K562 (cell line): ENCODE results near the gene GIPR. TPM values are rescaled to one million over a fixed set of nuclear protein-coding genes. Genes with fewer than 3 reads are reported as not detected.

Source experiments
- ARHGAP35 ChIP-seq: fragments of 450-650 bp; IDR thresholded peaks from 2 replicates; pipeline ENCODE4 v1.6.1; 2018; ENCODE audit not compliant: partially characterized antibody
- CC2D1A ChIP-seq: fragments of 450-650 bp; IDR thresholded peaks from 2 replicates; pipeline ENCODE4 v1.6.1; 2017; ENCODE audit warnings: mild to moderate bottlenecking
- CXXC5 ChIP-seq: fragments of 250-450 bp; sonication (Bioruptor Pico); IDR thresholded peaks from 2 replicates; pipeline ENCODE4 v1.8.0; 2022; ENCODE audit warnings: inconsistent platforms, mild to moderate bottlenecking, moderate library complexity
- DPF2 ChIP-seq: fragments of 450-650 bp; IDR thresholded peaks from 2 replicates; pipeline ENCODE4 v1.6.1; 2016
- ELF1 ChIP-seq: fragments of 200-800 bp; sonication (Bioruptor generic); IDR thresholded peaks from 2 replicates; pipeline ENCODE4 v1.6.1; 2016; ENCODE audit warnings: missing genetic modification characterization, missing compliant biosample characterization
- JUND ChIP-seq, 2 experiments: IDR thresholded peaks; 2 replicates in 1 of 2; 3 replicates in 1 of 2; pipeline ENCODE4 v1.6.1; 2011; ENCODE audit warnings: borderline replicate concordance in 2 of 2, low read depth in 2 of 2, low read length in 2 of 2, improper control_type of control experiment in 1 of 2, missing biosample characterization in 1 of 2, missing genetic modification characterization in 1 of 2, missing genetic modification reagents in 1 of 2
- LARP7 ChIP-seq: fragments of 450-650 bp; IDR thresholded peaks from 2 replicates; pipeline ENCODE4 v1.6.1; 2016
- MLLT1 ChIP-seq, 2 experiments: fragments of 450-650 bp; IDR thresholded peaks; 2 replicates each; pipeline ENCODE4 v1.6.1; 2016
- NBN ChIP-seq: fragments of 450-650 bp; IDR thresholded peaks from 2 replicates; pipeline ENCODE4 v1.6.1; 2016; ENCODE audit warnings: low read depth, mild to moderate bottlenecking
- NCOA1 ChIP-seq: fragments of 450-650 bp; IDR thresholded peaks from 2 replicates; pipeline ENCODE4 v1.6.1; 2016; ENCODE audit warnings: low read depth
- NR2C2 ChIP-seq, 2 experiments: fragments of 200-800 bp in 1 of 2; sonication (Bioruptor generic) in 1 of 2; sonication (generic) in 1 of 2; formaldehyde crosslinking in 1 of 2; IDR thresholded peaks; 2 replicates each; pipeline versions ENCODE4 v1.6.1 to v1.8.0; 2016 to 2022; ENCODE audit warnings: mild to moderate bottlenecking in 1 of 2, missing compliant biosample characterization in 1 of 2, missing genetic modification characterization in 1 of 2, missing genetic modification reagents in 1 of 2
- PBX2 ChIP-seq, 2 experiments: IDR thresholded peaks in 1 of 2; conservative IDR thresholded peaks in 1 of 2; 2 replicates each; pipeline ENCODE4 v1.6.1; 2016; ENCODE audit warnings: low read depth in 2 of 2, mild to moderate bottlenecking in 1 of 2, missing compliant biosample characterization in 1 of 2, missing genetic modification characterization in 1 of 2, moderate library complexity in 1 of 2
- POLR2G ChIP-seq: fragments of 200-400 bp; formaldehyde crosslinking; IDR thresholded peaks from 2 replicates; pipeline ENCODE4 v1.6.1; 2017; ENCODE audit warnings: low read depth, mild to moderate bottlenecking, antibody characterized with exemption, low read length, moderate library complexity
- SMARCC2 ChIP-seq: fragments of 450-650 bp; IDR thresholded peaks from 2 replicates; pipeline ENCODE4 v1.6.1; 2017; ENCODE audit warnings: antibody characterized with exemption, moderate library complexity, mild to moderate bottlenecking, low read depth
- SOX6 ChIP-seq: fragments of 450-650 bp; IDR thresholded peaks from 2 replicates; pipeline ENCODE4 v1.6.1; 2014; ENCODE audit warnings: mild to moderate bottlenecking
- SPI1 ChIP-seq: IDR thresholded peaks from 2 replicates; pipeline ENCODE4 v1.6.1; 2011; ENCODE audit warnings: low read depth, low read length, control low read depth, borderline replicate concordance
- SRF ChIP-seq, 2 experiments: fragments of 250-450, 450-650 bp in 1 of 2; sonication (Bioruptor Pico) in 1 of 2; sonication (generic) in 1 of 2; formaldehyde crosslinking; IDR thresholded peaks; 2 replicates each; pipeline versions ENCODE4 v1.5.0 to v1.5.1; 2020 to 2022; ENCODE audit warnings: mild to moderate bottlenecking in 1 of 2, missing genetic modification reagents in 1 of 2
- ZNF445 ChIP-seq: fragments of 250-450 bp; sonication (Bioruptor Pico); IDR thresholded peaks from 2 replicates; pipeline ENCODE4 v1.4.0; 2020; ENCODE audit warnings: low read depth, mild to moderate bottlenecking, moderate library complexity
- polyA plus RNA-seq, 8 experiments: library from polyadenylated mRNA; depleted of rRNA in 4 of 8; stranded (reverse) in 5 of 8; unstranded in 3 of 8; fragments of >200 nt; fragmentation: Nextera tagmentation in 2 of 8; fragmentation: Illumina TruSeq in 1 of 8; extraction: Ambion mirVana in 2 of 8; extraction: Trizol in 1 of 8; gene quantifications; 2 replicates each; pipeline versions ENCODE4 v1.2.1 to v1.2.3, GENCODE V29; 2011 to 2014; ENCODE audit warnings: inconsistent platforms in 1 of 8, missing spikeins in 1 of 8
- total RNA-seq, 7 experiments: library from RNA; depleted of rRNA in 6 of 7; stranded (reverse); fragments of >200 nt in 6 of 7; fragmentation: Illumina TruSeq in 2 of 7; extraction: Trizol in 2 of 7; gene quantifications; 2 replicates each; pipeline versions ENCODE4 v1.2.1 to v1.2.3, GENCODE V29; 2011 to 2021; ENCODE audit warnings: low replicate concordance in 1 of 7
- TF ChIP-seq, protein P1 (sequence below): fragments of 450-650 bp; formaldehyde crosslinking; conservative IDR thresholded peaks from 2 replicates; pipeline ENCODE4 v1.4.0; 2022; ENCODE audit warnings: mild to moderate bottlenecking, missing genetic modification characterization

The GIPR gene
- total and polyA plus RNA-seq, 9 of the 15 experiments (the other 6 are each of a cell fraction or from before 2014, with no cell fraction given), result 2.2 to 26.8 (median 12.7) TPM

DNA sequence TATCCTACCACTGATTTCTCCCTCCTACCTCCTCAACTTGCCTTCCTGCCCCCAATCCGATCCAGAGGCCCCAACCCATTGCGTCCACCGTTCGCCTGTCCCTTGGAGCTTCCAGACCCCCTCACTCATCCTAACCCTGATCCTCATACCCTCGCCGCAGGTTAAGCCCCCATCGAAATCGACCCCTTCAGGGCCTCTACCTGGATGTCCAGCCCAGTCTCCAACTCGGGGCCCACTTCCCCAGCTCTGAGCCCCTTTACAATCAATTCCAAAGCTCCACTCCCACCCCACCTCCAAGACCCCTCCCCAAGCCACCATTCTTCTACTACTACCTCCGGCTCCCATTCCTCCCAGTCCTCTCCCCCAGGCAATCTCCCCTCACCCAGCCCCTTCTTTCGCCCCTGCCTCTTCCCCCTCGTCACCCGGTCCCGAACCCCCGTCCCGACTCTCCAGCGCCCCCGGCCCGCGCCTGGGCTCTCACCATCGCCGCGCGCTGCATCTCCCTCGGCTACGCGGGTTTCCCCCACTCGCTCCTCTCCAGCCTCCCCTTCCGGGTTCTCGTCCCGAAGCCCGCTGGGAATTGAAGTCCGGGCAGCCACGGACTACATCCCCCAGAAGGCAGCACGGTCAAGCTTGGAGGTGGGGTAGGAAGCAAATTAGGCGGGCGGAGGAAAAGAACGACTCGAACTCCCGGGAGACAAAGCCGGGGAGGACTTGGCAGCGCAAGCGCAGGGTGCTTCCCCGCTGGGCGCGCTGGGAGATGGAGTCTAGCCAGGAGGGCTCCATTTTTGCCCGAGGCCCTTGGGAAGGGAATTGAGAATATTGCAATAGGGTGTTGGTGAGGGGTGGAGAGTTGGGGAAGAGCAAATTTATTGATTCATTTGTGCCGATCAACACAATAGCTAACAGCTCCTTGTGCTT is 62.6 kb downstream of the GIPR start, which contains the start of gene FBXO46 (continued):
- TF ChIP-seq PBX2 (CRISPR knock-in tag; IDR thresholded peaks at IDR 0.05; ENCODE audit: low read depth) (no peak), PBX2 (tag; conservative IDR thresholded peaks at IDR 0.05; ENCODE audit: low read depth) (no peak), DPF2 (peak; percentile 58; the same call in 1 of the 2 replicates), NCOA1 (0 out of 2 replicates have a peak, but pooled peaks have one; percentile 26), SPI1 (peak; percentile 36; the same call in 1 of the 2 replicates), POLR2G (peak; percentile 92), ELF1 (tag) (peak; percentile 100), SOX6 (no peak), NBN (no peak), NR2C2 (CRISPR knock-in tag; IDR thresholded peaks at IDR 0.05) (peak; percentile 76; the same call in 1 of the 2 replicates), NR2C2 (tag; IDR thresholded peaks at IDR 0.05) (peak; percentile 95), SRF (CRISPR knock-in tag; IDR thresholded peaks at IDR 0.05) (peak in 1 of 2 experiments; percentile 82; a peak in 2 of 4 replicates), JUND (IDR thresholded peaks at IDR 0.05; ENCODE audit: borderline replicate concordance, low read depth, low read length) (peak; percentile 56), JUND (tag; IDR thresholded peaks at IDR 0.05; ENCODE audit: borderline replicate concordance, low read depth, low read length) (no peak; the same call in 2 of the 3 replicates), SMARCC2 (peak; percentile 64; the same call in 1 of the 2 replicates), MLLT1 (IDR thresholded peaks at IDR 0.05) (0 out of 4 replicates have a peak, but pooled peaks have one; percentile 20 to 51), ARHGAP35 (no peak), CC2D1A (0 out of 2 replicates have a peak, but pooled peaks have one; percentile 11), ZNF445 (CRISPR knock-in tag) (no peak), LARP7 (0 out of 2 replicates have a peak, but pooled peaks have one; percentile 66), CXXC5 (peak; percentile 64)
- TF ChIP-seq, protein P1, sequence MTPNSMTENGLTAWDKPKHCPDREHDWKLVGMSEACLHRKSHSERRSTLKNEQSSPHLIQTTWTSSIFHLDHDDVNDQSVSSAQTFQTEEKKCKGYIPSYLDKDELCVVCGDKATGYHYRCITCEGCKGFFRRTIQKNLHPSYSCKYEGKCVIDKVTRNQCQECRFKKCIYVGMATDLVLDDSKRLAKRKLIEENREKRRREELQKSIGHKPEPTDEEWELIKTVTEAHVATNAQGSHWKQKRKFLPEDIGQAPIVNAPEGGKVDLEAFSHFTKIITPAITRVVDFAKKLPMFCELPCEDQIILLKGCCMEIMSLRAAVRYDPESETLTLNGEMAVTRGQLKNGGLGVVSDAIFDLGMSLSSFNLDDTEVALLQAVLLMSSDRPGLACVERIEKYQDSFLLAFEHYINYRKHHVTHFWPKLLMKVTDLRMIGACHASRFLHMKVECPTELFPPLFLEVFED (CRISPR knock-in tag), result 0 out of 2 replicates have a peak, but pooled peaks have one; percentile 4
